GM18505 (cell line): ENCODE measurements around the gene CELF4.

ENCODE experiments used
- ATAC-seq: cut with Tn5 transposase; IDR thresholded peaks from one replicate; pipeline ENCODE4 v1.9.1; 2021; ENCODE audit not compliant: unreplicated experiment
- POLR2A ChIP-seq: IDR thresholded peaks from 4 replicates; pipeline ENCODE4 v1.6.1; 2011; ENCODE audit warnings: borderline replicate concordance; ENCODE audit not compliant: insufficient read depth, insufficient read length; ENCODE audit errors: extremely low read depth

CELF4 gene

DNA sequence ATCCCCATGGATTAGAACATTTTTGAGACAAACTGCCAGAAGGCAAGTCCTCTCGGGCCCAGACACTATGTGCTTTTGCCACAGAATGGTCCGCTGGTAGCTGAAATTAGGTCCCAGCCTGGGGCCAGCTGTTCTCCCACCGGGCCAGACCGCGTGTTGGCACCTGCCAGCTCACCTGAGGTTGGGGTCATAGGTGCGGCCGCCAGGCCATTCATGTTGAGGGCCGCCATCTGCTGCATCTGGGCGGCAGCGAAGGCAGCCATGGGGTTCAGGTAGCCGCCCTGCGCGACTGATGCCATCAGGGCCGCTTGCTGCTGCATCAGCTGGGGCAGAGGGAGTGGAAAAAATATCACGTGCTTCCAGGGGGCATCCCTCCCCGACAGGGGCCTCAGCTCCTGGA lies 292.8 kb downstream of the CELF4 start:
- no peak for ATAC-seq
- no peak for TF ChIP-seq POLR2A

- no peak for ATAC-seq
- TF ChIP-seq POLR2A = no peak
Observed at GRCh38 chr18:37272226-37272625, 293.4 kb downstream of the CELF4 start.

DNA sequence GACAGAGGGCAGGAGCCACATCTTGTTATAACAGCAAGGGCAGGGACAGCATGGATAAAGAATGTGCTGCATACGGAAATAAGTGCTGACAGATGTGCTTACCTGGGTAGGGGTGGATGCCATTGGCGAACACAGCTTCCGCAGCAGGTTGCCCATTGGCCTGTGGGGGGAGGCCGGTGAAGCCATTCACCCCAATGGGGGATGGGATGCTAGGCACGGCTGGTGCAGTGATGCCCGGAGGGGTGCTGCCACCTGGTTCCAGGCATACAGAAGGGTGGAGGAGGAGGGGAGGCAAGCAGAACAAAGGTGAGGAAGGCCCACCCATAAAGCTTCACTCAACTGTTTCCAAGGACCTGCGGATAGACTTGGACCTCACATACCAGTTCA lies 294.9 kb downstream of the CELF4 start:
- ATAC-seq = no peak
- no peak for TF ChIP-seq POLR2A

DNA sequence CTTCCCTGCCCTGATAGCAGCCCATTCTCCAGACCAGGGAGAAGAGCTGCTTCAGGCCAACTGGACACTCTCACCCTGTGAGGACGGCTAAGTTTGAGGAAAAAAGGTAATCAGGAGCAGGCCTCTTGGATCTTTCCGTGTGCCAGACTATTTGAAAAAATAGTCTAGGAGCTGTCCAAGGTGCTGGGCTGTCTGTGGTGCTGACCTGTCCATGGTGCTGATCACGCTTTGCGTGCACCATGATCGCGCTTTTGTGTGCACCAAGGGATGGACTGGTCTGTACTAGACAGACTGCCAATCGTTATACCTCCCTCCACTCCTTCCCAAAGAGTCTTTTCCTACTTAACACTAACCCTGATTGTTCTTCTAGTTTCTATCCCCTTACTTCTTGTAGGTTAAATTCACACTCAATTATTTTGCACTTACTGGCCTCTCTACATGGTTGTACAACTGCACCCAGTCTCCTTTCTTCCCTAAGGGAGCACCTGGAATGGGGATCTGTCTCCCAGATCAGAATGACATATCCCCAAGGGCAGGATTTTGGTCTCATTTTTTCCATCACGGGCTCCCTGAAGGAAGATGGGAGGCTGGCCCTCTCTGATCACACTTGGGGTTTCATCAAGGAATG lies 295.4 kb downstream of the CELF4 start:
- no peak for TF ChIP-seq POLR2A
- no peak for ATAC-seq

GRCh38 chr18:37266290-37266689 lies 299.3 kb downstream of the CELF4 start:
- no peak for TF ChIP-seq POLR2A
- ATAC-seq = no peak

GRCh38 chr18:37265382-37265781 lies 300.2 kb downstream of the CELF4 start:
- no peak for ATAC-seq
- TF ChIP-seq POLR2A = no peak

- no peak for TF ChIP-seq POLR2A
- no peak for ATAC-seq
Observed at GRCh38 chr18:37264956-37265355, 300.6 kb downstream of the CELF4 start.

DNA sequence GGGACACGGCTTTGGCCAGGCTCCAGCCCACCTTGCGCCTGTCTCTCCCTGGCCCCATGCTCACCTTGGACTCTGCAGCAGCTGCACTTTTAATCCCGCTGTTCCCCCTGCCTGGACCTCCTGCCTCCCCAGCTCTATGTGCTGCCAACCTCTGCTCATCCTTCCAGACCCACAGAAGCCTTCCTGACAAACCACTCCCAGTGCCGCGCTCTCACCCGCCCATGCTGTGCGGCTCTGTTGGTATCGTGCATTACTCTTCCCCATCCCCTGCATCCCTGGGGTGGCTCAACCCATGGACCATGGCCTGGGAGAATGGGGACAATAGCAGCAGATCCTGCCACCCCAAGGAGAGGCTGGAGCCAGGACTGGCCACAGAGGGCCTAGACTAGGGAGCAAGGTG lies 303.6 kb downstream of the CELF4 start:
- no peak for TF ChIP-seq POLR2A
- no peak for ATAC-seq

- TF ChIP-seq POLR2A = no peak
- ATAC-seq = no peak
Observed at GRCh38 chr18:37261246-37261840, 304.3 kb downstream of the CELF4 start.

DNA sequence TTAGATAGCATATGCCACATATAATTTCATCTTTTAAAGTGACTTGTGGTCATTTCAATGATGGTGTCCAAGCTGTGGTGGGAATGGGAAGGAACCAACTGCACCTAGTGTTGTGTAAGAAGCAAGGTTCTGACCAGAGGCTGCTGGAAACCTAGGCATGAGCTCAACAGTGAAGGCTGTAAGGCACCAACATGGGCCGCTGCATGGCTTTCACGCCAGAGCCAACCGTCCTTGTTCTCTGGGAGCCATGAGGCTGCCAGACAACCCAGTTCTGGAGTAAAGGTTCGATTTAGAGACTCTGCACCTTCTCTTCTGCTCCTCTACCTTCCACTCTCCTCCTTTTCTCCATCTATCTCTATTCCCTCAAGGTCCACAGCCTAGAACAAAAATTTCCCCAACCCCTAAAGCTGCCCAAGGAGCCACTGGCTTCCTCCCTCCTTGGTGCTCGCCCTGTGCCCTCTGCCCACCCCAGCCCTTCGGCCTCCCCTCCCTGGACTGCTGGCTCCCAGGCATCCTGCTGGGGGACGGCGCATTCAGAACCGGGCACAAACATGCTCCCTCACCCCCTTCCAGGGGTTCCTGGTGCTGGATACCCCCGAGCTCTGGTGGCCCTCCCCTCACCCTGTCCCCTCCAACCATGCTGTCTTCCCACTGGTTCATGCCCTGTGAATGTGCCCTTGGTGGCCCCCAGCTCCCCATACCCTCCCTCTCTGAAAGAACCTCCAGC lies 305.1 kb downstream of the CELF4 start:
- no peak for ATAC-seq
- TF ChIP-seq POLR2A = no peak

DNA sequence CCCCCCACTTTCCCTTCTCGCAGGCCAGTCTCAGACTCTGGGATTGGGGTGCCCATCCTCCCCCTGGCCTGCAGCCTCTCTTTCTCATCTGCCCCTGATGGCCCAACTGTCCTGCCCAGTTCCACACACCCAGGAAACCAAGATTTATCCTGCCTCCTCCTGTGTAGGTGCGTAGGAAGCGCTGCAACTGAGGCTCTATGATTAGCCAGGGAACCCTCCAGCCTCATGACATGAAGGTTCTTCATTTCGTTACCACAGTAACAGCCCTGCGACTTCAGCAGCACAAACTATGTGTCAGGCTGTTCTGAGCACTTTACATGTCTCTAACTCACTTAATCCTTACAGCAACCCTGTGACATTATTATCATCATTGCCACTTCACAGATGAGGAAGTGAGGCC lies 305.9 kb downstream of the CELF4 start:
- TF ChIP-seq POLR2A = no peak
- no peak for ATAC-seq

GRCh38 chr18:37258819-37259218 lies 306.8 kb downstream of the CELF4 start:
- no peak for TF ChIP-seq POLR2A
- no peak for ATAC-seq

- no peak for ATAC-seq
- TF ChIP-seq POLR2A = no peak
Observed at GRCh38 chr18:37258131-37258530, 307.5 kb downstream of the CELF4 start.

DNA sequence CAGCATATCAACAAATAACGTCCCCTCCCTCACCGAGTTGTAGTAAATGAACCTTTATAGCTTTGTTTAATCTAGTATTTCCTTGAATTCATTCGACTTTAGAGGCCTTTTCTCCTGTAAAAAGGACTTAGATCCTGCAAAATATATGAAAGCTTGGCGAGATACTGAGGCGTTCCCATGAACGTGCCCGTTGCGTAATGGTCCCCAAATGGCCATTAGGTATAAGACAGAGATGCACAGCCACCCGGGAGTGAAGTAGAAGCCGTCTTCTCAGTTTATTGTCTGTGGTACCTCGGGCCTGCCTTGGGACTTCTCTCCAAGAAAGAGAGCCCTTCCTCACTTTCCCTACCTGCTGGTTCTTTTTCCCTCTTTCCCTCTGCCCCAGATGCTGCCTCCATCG lies 310.6 kb downstream of the CELF4 start:
- no peak for ATAC-seq

DNA sequence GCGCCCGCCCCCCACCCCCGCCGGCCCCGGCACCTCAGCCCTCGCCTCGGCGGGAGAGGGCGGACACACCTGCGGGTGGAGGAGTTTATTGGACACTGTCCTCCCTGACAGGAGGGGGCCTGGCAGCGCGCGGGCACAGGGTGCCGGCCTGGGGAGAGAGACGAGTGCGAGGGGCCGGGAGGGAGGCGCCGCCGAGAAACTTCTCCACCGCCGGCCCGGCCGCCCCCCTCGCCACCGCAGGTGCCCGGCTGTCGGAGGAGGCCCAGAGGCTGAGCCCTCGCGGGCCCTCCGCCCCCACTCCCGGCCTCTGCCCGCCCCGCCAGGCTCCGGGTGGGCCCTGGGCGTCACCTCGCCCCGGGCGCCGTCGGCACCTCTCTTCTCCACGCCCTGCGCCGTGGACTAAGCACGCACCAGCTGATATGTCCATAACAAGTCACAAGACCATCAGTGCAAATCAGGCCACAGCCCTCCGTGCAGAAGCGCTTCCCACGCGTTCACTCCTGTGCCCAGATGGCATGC lies 311.3 kb downstream of the CELF4 start:
- TF ChIP-seq POLR2A = no peak
- no peak for ATAC-seq

More for the DNA sequence above, 310.6 kb downstream of the CELF4 start:
- TF ChIP-seq POLR2A = no peak
